Measurements from ENCODE around the gene SRGAP2C.
"Not testable (repeated sequence)": the region's sequence is repeated elsewhere in the genome, so short reads cannot be mapped to it uniquely, and the experiment has no call there.

Gene SRGAP2C

DNA sequence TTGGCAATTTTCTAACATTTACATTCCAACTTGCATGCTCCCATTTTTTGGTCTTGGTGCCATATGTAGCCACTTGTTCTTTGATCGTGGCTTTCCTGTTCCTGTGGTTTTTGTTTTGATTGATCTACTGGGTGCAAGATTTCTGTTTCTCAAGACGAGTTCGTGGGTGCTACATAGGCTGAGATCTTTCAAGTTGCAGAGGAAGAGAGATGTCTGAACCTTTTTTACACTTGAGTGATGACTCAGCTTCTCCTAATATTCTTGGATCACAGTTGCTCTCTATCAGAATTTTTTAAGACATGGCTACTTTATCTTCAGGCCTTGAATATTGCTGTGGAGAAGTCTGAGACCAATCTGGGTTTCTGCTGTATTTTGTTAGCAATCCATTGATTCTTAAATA lies 85.2 kb downstream of the SRGAP2C start:
- CTCF ChIA-PET; H3K36me3 ChIP-seq (ENCODE audit: control insufficient read depth in 4 of 4, insufficient read depth in 4 of 4, low read length in 3 of 4); POLR2A ChIA-PET; DNase-seq; H3K9me3 ChIP-seq (ENCODE audit: control extremely low read depth in 1 of 5, control insufficient read depth in 4 of 5, insufficient read depth in 2 of 5, low read depth in 1 of 5, low read length in 4 of 5); H3K27ac ChIP-seq (ENCODE audit: insufficient read depth in 1 of 2, low read depth in 1 of 2, low read length in 2 of 2, poor library complexity in 1 of 2, severe bottlenecking in 2 of 2); H3K4me1 ChIP-seq (ENCODE audit: control extremely low read depth in 1 of 4, control insufficient read depth in 4 of 4, insufficient read depth in 4 of 4, low read length in 3 of 4); H3K27me3 ChIP-seq (replicated peaks in 2 of 5; ENCODE audit: control insufficient read depth in 4 of 5, insufficient read depth in 5 of 5, low read length in 4 of 5): not testable (repeated sequence)
- peak overlapping the region in 2 of 7 experiments; percentile 15 to 48 for H3K4me3 ChIP-seq (ENCODE audit: control insufficient read depth in 1 of 7, extremely low read depth in 1 of 7, insufficient read depth in 4 of 7, low read depth in 2 of 7, low read length in 6 of 7)
- no CpG with 5 or more reads among the region's 3 CpGs for WGBS (ENCODE audit: insufficient coverage)

DNA sequence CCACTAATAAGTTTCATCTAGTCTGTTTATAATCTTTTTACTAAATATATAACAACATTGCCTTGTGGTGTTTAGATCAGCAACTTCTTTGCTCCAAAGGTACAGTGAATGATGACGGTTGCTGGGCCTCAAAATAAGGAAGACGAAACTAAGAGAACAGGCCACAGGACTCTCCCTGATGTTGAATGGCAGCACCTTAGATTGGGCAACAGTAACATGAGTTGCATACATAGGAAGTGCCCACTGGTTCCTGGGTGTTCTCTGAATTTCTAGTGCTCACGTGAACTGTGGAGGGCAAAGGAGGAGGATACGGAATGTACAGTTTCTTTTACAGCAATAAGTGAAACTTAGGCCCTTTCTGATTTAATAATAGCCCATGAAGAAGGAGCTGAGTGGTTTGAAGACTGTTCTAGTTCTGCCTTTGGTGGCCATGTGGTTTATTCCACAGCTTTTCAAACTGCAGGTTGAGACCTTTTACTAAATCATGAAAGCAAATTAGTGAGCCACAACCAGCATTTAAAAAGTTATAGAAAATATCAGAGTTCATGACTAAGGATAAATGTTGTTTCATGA lies 86.5 kb downstream of the SRGAP2C start:
- H3K36me3 ChIP-seq (ENCODE audit: control insufficient read depth in 4 of 4, insufficient read depth in 4 of 4, low read length in 3 of 4); CTCF ChIA-PET; H3K27me3 ChIP-seq (replicated peaks in 2 of 5; ENCODE audit: control insufficient read depth in 4 of 5, insufficient read depth in 5 of 5, low read length in 4 of 5); H3K27ac ChIP-seq (ENCODE audit: insufficient read depth in 1 of 2, low read depth in 1 of 2, low read length in 2 of 2, poor library complexity in 1 of 2, severe bottlenecking in 2 of 2); DNase-seq; POLR2A ChIA-PET; H3K9me3 ChIP-seq (ENCODE audit: control extremely low read depth in 1 of 5, control insufficient read depth in 4 of 5, insufficient read depth in 2 of 5, low read depth in 1 of 5, low read length in 4 of 5); H3K4me3 ChIP-seq (ENCODE audit: control insufficient read depth in 1 of 7, extremely low read depth in 1 of 7, insufficient read depth in 4 of 7, low read depth in 2 of 7, low read length in 6 of 7); H3K4me1 ChIP-seq (ENCODE audit: control extremely low read depth in 1 of 4, control insufficient read depth in 4 of 4, insufficient read depth in 4 of 4, low read length in 3 of 4): not testable (repeated sequence)
- no CpG with 5 or more reads among the region's 4 CpGs for WGBS (ENCODE audit: insufficient coverage)

- H3K4me1 ChIP-seq (ENCODE audit: control extremely low read depth in 1 of 4, control insufficient read depth in 4 of 4, insufficient read depth in 4 of 4, low read length in 3 of 4); POLR2A ChIA-PET; CTCF ChIA-PET; H3K4me3 ChIP-seq (ENCODE audit: control insufficient read depth in 1 of 7, extremely low read depth in 1 of 7, insufficient read depth in 4 of 7, low read depth in 2 of 7, low read length in 6 of 7); H3K36me3 ChIP-seq (ENCODE audit: control insufficient read depth in 4 of 4, insufficient read depth in 4 of 4, low read length in 3 of 4); H3K27ac ChIP-seq (ENCODE audit: insufficient read depth in 1 of 2, low read depth in 1 of 2, low read length in 2 of 2, poor library complexity in 1 of 2, severe bottlenecking in 2 of 2); DNase-seq; H3K27me3 ChIP-seq (replicated peaks in 2 of 5; ENCODE audit: control insufficient read depth in 4 of 5, insufficient read depth in 5 of 5, low read length in 4 of 5); H3K9me3 ChIP-seq (ENCODE audit: control extremely low read depth in 1 of 5, control insufficient read depth in 4 of 5, insufficient read depth in 2 of 5, low read depth in 1 of 5, low read length in 4 of 5): not testable (repeated sequence)
- no CpG with 5 or more reads among the region's 2 CpGs for WGBS (ENCODE audit: insufficient coverage)
Measured at GRCh38 chr1:121275435-121275834, 90.7 kb downstream of the SRGAP2C start.

- no CpG with 5 or more reads among the region's 3 CpGs for WGBS (ENCODE audit: insufficient coverage)
- H3K4me1 ChIP-seq (ENCODE audit: control extremely low read depth in 1 of 4, control insufficient read depth in 4 of 4, insufficient read depth in 4 of 4, low read length in 3 of 4); CTCF ChIA-PET; DNase-seq; H3K27ac ChIP-seq (ENCODE audit: insufficient read depth in 1 of 2, low read depth in 1 of 2, low read length in 2 of 2, poor library complexity in 1 of 2, severe bottlenecking in 2 of 2); POLR2A ChIA-PET; H3K27me3 ChIP-seq (replicated peaks in 2 of 5; ENCODE audit: control insufficient read depth in 4 of 5, insufficient read depth in 5 of 5, low read length in 4 of 5); H3K36me3 ChIP-seq (ENCODE audit: control insufficient read depth in 4 of 4, insufficient read depth in 4 of 4, low read length in 3 of 4); H3K9me3 ChIP-seq (ENCODE audit: control extremely low read depth in 1 of 5, control insufficient read depth in 4 of 5, insufficient read depth in 2 of 5, low read depth in 1 of 5, low read length in 4 of 5); H3K4me3 ChIP-seq (ENCODE audit: control insufficient read depth in 1 of 7, extremely low read depth in 1 of 7, insufficient read depth in 4 of 7, low read depth in 2 of 7, low read length in 6 of 7): not testable (repeated sequence)
Measured at GRCh38 chr1:121278202-121278601, 93.4 kb downstream of the SRGAP2C start.

GRCh38 chr1:121278777-121279547 lies 94.2 kb downstream of the SRGAP2C start:
- H3K4me1 ChIP-seq (ENCODE audit: control extremely low read depth in 1 of 4, control insufficient read depth in 4 of 4, insufficient read depth in 4 of 4, low read length in 3 of 4); H3K9me3 ChIP-seq (ENCODE audit: control extremely low read depth in 1 of 5, control insufficient read depth in 4 of 5, insufficient read depth in 2 of 5, low read depth in 1 of 5, low read length in 4 of 5); CTCF ChIA-PET; H3K27me3 ChIP-seq (replicated peaks in 2 of 5; ENCODE audit: control insufficient read depth in 4 of 5, insufficient read depth in 5 of 5, low read length in 4 of 5); H3K36me3 ChIP-seq (ENCODE audit: control insufficient read depth in 4 of 4, insufficient read depth in 4 of 4, low read length in 3 of 4); POLR2A ChIA-PET; DNase-seq; H3K27ac ChIP-seq (ENCODE audit: insufficient read depth in 1 of 2, low read depth in 1 of 2, low read length in 2 of 2, poor library complexity in 1 of 2, severe bottlenecking in 2 of 2); H3K4me3 ChIP-seq (ENCODE audit: control insufficient read depth in 1 of 7, extremely low read depth in 1 of 7, insufficient read depth in 4 of 7, low read depth in 2 of 7, low read length in 6 of 7): not testable (repeated sequence)
- WGBS (ENCODE audit: insufficient coverage): no CpG with 5 or more reads among the region's 4 CpGs

DNA sequence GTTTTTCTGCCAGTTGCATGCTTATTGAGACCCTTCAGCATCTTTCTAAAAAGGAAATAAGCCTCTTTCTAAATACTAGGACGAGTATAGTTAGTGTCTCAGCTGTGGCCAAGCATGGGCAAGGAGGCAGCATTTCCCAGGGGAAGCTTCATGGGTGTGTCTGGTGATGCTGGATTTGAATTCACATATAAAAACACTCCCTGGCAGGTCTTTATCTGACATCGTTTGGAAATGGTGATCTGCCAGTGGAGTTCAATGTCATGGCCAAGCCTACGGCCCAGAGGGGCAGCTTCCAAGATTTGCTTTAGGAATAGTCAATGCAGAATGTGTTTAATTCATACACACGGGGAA lies 94.7 kb downstream of the SRGAP2C start:
- H3K27me3 ChIP-seq (replicated peaks in 2 of 5; ENCODE audit: control insufficient read depth in 4 of 5, insufficient read depth in 5 of 5, low read length in 4 of 5); CTCF ChIA-PET; H3K4me3 ChIP-seq (ENCODE audit: control insufficient read depth in 1 of 7, extremely low read depth in 1 of 7, insufficient read depth in 4 of 7, low read depth in 2 of 7, low read length in 6 of 7); H3K9me3 ChIP-seq (ENCODE audit: control extremely low read depth in 1 of 5, control insufficient read depth in 4 of 5, insufficient read depth in 2 of 5, low read depth in 1 of 5, low read length in 4 of 5); DNase-seq; H3K36me3 ChIP-seq (ENCODE audit: control insufficient read depth in 4 of 4, insufficient read depth in 4 of 4, low read length in 3 of 4); POLR2A ChIA-PET; H3K4me1 ChIP-seq (ENCODE audit: control extremely low read depth in 1 of 4, control insufficient read depth in 4 of 4, insufficient read depth in 4 of 4, low read length in 3 of 4); H3K27ac ChIP-seq (ENCODE audit: insufficient read depth in 1 of 2, low read depth in 1 of 2, low read length in 2 of 2, poor library complexity in 1 of 2, severe bottlenecking in 2 of 2): not testable (repeated sequence)
- no CpG with 5 or more reads among the region's 4 CpGs for WGBS (ENCODE audit: insufficient coverage)

DNA sequence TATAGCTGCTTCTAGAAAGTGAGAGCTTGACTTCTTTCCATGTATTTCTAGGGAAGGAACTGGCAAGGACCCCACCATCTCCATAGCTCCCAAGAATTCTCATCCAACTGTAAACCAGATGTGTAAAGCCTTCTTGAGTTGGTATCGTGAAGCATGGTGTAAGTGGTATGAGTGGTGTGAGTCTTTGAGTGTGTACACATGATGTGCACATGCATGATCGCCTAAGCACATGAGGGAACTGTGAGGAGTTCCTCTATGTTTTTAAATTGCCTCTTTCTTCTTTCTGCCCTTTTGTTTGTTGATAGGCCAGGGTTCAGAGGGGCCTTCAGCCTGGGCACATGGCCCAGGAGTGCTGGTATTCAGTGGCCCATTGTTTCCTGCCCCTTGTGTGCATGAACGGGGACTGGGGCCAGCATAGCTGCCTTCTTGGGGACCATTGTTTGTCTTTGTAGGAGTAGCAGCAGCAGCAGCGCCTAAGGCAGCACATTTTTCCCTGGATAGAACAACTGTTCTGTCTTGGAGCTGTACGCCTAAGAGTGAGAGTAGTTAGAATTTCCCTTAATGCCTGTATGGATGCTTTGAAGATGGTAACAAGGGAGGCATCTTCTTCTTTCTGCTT lies 96.0 kb downstream of the SRGAP2C start:
- H3K9me3 ChIP-seq (ENCODE audit: control extremely low read depth in 1 of 5, control insufficient read depth in 4 of 5, insufficient read depth in 2 of 5, low read depth in 1 of 5, low read length in 4 of 5); H3K27ac ChIP-seq (ENCODE audit: insufficient read depth in 1 of 2, low read depth in 1 of 2, low read length in 2 of 2, poor library complexity in 1 of 2, severe bottlenecking in 2 of 2); H3K27me3 ChIP-seq (replicated peaks in 2 of 5; ENCODE audit: control insufficient read depth in 4 of 5, insufficient read depth in 5 of 5, low read length in 4 of 5); H3K36me3 ChIP-seq (ENCODE audit: control insufficient read depth in 4 of 4, insufficient read depth in 4 of 4, low read length in 3 of 4); CTCF ChIA-PET; H3K4me1 ChIP-seq (ENCODE audit: control extremely low read depth in 1 of 4, control insufficient read depth in 4 of 4, insufficient read depth in 4 of 4, low read length in 3 of 4); POLR2A ChIA-PET; DNase-seq; H3K4me3 ChIP-seq (ENCODE audit: control insufficient read depth in 1 of 7, extremely low read depth in 1 of 7, insufficient read depth in 4 of 7, low read depth in 2 of 7, low read length in 6 of 7): not testable (repeated sequence)
- no CpG with 5 or more reads among the region's 5 CpGs for WGBS (ENCODE audit: insufficient coverage)

Measured in common myeloid progenitor, CD34-positive (primary cell).